Upper lobe of right lung (tissue), 1 donor: Measurements from ENCODE around the gene FIP1L1. TPM values are rescaled to one million over a fixed set of nuclear protein-coding genes. Genes with fewer than 3 reads are reported as not detected.

Experiments
- ATAC-seq: fragments of 200-7000 bp; cut with Tn5 transposase; one replicate; pipeline ENCODE4 v1.9.1; 2020; ENCODE audit warnings: mild to moderate bottlenecking, moderate library complexity
- DNase-seq: peaks from one replicate; pipeline ENCODE4 v3.0.0-alpha.2; 2020
- H3K27ac ChIP-seq: fragments of 200-600 bp; one replicate; pipeline ENCODE4 v1.8.0; 2022
- H3K27me3 ChIP-seq: fragments of 200-600 bp; one replicate; pipeline ENCODE4 v1.8.0; 2022; ENCODE audit warnings: mild to moderate bottlenecking
- H3K36me3 ChIP-seq: fragments of 200-600 bp; one replicate; pipeline ENCODE4 v1.8.0; 2022
- H3K4me1 ChIP-seq: fragments of 200-600 bp; one replicate; pipeline ENCODE4 v1.8.0; 2022
- H3K4me3 ChIP-seq: fragments of 200-600 bp; one replicate; pipeline ENCODE4 v1.8.0; 2022; ENCODE audit warnings: mild to moderate bottlenecking
- H3K9me3 ChIP-seq: fragments of 200-600 bp; one replicate; pipeline ENCODE4 v1.8.0; 2022
- intact Hi-C: fragments of 100-400 bp; cut with DNase I; formaldehyde crosslinking; loops from one replicate; pipeline ENCODE4 v1.11.0; 2022
- total RNA-seq: library from RNA; stranded (reverse); fragmentation: NEBNext Ultra II Directional; extraction: Animal tissue kit (Norgen Biotek cat#: 25700); gene quantifications from one replicate; pipeline ENCODE4 v1.2.1, GENCODE V29; 2021
- TF ChIP-seq, protein P1 (sequence below): fragments of 200-600 bp; IDR thresholded peaks from one replicate; pipeline ENCODE4 v1.8.0; 2022; ENCODE audit warnings: antibody characterized with exemption
- donor health status: DM: no; HTN: yes; CAD: no; lungs with severe emphysema.

The FIP1L1 gene
- total RNA-seq, 1 donor from 2014 or later, result 39.0 TPM

DNA sequence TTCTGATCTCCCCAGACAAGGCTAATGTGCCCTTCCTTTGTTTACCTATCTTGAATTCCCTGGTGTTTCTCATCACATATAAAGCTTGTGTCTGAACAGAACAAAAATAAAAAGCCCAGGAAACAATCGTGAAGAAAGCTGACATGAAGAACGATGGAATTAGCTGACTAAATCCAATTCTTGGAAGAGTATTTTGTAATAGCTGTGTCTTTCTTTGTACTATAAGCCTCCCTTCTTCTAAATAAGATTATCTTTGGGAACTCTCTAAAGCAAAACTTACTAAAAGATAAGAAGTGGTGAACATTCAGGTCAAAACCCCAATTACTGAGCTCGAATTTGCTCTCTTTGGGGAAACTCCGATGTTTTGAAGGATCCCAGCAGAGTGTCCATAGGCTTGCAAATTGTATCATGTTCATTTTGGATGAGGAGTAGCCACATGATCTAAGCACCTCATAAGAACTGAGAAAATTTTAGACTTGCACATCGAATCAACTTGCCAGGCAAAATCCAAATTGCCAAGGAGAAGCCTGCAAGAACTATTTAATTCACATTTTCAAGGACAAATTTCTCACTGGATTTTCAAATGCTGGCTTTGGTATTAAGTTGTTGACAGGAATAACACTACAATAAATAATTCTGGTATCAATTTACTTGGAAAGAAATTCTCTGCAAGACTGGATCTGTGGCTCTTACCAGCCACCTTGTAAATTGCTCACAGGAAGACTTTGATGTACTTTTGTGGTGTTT, 107.6 kb downstream of the FIP1L1 start:
- H3K9me3 ChIP-seq, result no peaks in the 10 kb centered on the region
- H3K4me1 ChIP-seq, result no peaks in the 10 kb centered on the region
- DNase-seq (no peak), ATAC-seq (no peak)
- H3K27ac ChIP-seq, result no peak overlapping the region
- H3K27me3 ChIP-seq, result no peaks in the 10 kb centered on the region
- TF ChIP-seq, protein P1, sequence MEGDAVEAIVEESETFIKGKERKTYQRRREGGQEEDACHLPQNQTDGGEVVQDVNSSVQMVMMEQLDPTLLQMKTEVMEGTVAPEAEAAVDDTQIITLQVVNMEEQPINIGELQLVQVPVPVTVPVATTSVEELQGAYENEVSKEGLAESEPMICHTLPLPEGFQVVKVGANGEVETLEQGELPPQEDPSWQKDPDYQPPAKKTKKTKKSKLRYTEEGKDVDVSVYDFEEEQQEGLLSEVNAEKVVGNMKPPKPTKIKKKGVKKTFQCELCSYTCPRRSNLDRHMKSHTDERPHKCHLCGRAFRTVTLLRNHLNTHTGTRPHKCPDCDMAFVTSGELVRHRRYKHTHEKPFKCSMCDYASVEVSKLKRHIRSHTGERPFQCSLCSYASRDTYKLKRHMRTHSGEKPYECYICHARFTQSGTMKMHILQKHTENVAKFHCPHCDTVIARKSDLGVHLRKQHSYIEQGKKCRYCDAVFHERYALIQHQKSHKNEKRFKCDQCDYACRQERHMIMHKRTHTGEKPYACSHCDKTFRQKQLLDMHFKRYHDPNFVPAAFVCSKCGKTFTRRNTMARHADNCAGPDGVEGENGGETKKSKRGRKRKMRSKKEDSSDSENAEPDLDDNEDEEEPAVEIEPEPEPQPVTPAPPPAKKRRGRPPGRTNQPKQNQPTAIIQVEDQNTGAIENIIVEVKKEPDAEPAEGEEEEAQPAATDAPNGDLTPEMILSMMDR, result no peak
- intact Hi-C loops, result no loop called here
- H3K36me3 ChIP-seq, result no peaks in the 10 kb centered on the region
- no peak overlapping the region for H3K4me3 ChIP-seq

DNA sequence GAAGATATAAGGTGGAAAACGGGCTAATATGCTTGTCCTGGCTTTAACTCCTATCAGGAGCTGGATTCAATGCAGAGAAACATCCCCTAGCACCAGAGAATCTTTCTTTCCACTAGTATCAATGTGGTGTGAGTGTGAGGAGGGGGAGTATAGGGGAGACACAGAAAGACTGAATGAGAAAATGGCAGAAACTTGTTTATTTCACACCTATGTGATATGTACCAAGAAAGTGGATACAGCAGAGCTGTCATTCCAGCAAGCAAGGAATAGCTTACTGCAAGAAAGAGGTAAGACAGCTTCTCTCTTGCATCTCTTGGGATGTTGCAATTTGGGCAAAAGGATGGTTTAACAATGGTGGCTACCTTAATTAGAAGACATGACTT, 108.2 kb downstream of the FIP1L1 start:
- Histone ChIP-seq H3K9me3 (no peaks in the 10 kb centered on the region), H3K36me3 (no peaks in the 10 kb centered on the region), H3K27ac (no peak overlapping the region), H3K27me3 (no peaks in the 10 kb centered on the region), H3K4me3 (no peak overlapping the region), H3K4me1 (peaks cover 4% of the 10 kb centered on the region)
- intact Hi-C loops, result no loop called here
- DNase-seq, result no peak
- no peak for ATAC-seq
- TF ChIP-seq, protein P1, result no peak

DNA sequence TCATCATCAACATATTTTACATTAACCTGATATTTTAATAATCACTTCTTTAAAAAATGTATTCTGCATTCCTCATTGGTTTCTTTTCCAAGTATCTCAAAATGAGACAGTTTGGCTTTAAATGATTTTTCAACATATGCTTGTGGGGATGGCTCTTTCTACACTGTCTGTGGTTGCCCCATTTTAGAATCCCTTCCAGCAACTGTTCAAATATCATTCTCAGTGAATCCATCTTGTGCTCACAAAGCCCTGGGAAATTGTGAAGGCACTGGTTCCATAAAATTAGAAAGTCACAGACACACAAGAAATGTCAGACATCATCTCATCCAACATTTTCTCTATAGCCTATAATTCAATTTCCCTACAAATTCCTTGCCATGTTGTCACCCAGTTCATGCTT, 110.3 kb downstream of the FIP1L1 start:
- no peak overlapping the region for H3K27ac ChIP-seq
- DNase-seq, result no peak
- ATAC-seq, result no peak
- no peaks in the 10 kb centered on the region for H3K9me3 ChIP-seq
- no peak overlapping the region for H3K4me3 ChIP-seq
- H3K4me1 ChIP-seq, result peaks cover 10% of the 10 kb centered on the region
- intact Hi-C loops, result no loop called here
- no peaks in the 10 kb centered on the region for H3K36me3 ChIP-seq
- no peaks in the 10 kb centered on the region for H3K27me3 ChIP-seq
- TF ChIP-seq, protein P1, result no peak

DNA sequence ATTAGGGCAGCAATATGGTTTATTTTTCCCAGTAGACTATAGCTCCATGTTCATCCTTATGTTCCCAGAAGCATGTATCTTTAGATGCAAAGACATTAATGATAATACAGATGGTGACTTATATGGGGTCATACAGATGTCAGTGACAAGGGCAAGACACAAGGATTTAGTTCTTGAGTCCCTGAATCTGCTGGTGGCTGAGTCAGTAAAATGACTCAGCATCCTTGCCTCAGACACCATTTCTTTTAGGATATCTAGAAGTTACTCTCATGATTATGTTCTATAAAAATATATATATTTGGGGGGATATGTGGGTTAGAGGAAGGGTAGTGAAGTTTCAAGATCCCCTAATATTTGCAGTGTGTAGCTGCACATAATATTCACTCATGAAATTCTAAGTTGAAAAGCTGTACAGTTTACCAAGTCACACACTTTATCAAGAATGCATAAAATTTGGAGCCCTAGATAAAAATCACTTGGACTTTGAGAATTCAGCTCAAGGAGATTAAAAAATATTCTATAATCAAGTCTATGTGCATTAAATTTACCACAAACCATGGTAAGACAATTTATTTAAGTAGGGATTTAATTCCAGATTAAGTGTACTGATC, 111.9 kb downstream of the FIP1L1 start:
- Histone ChIP-seq H3K36me3 (no peaks in the 10 kb centered on the region), H3K4me3 (no peak overlapping the region), H3K4me1 (peaks cover 10% of the 10 kb centered on the region), H3K27ac (no peak overlapping the region), H3K27me3 (no peaks in the 10 kb centered on the region), H3K9me3 (no peaks in the 10 kb centered on the region)
- DNase-seq, result no peak
- intact Hi-C loops, result no loop called here
- TF ChIP-seq, protein P1, result no peak
- no peak for ATAC-seq

DNA sequence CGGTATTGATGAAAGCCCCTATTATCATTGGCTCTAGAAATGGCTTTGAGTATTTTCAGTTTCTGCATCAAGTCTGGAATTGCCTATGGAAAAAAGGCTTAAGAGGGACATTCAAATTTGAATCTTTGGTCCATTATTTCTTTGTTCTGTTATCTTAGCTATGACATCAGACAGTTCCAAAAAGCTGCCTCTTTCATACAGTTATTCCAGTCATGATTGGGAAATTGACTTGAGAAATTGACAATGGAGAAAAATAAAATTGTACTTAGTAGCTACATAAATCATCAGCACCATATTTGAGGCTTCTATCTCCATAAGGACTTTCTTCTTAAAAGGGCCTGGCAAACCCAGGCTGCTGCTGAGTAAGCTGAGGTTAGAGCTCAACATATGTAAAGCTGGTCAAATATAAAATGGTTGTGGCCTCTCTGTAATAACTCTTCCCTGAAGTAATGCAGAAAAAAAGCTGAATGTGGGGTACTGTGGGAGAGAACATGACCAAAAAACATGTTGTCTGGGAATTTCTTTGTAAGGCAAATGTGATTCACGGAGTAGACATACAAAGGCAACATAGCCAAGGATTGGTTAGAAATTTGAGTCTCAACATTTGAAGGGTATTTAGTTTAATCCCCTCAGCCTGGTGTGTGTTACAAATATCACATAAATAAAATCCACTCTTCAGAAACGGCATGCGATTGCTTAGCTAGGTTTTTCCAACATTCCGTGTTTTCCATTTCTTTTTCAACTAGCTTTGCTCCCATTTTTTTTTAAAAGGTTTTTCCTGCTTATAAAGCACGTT, 112.9 kb downstream of the FIP1L1 start:
- no peak for DNase-seq
- Histone ChIP-seq H3K4me1 (peaks cover 10% of the 10 kb centered on the region), H3K27me3 (no peaks in the 10 kb centered on the region), H3K4me3 (no peak overlapping the region), H3K36me3 (no peaks in the 10 kb centered on the region), H3K9me3 (no peaks in the 10 kb centered on the region), H3K27ac (no peak overlapping the region)
- TF ChIP-seq, protein P1, result no peak
- no peak for ATAC-seq
- intact Hi-C loops, result no loop called here
